Smooth muscle cell (in vitro differentiated cells): ENCODE data around the gene ALG9. TPM values are rescaled to one million over a fixed set of nuclear protein-coding genes. Genes with fewer than 3 reads are reported as not detected.

Source experiments
- DNase-seq: peaks from one replicate; lab custom pipeline; 2025; ENCODE audit not compliant: unreplicated experiment; lab: John Stamatoyannopoulos, UW
- H2AFZ ChIP-seq: fragments of 200-600 bp; sonication (generic); 2 replicates; pipeline ENCODE4 v1.6.0; 2016; ENCODE audit warnings: antibody characterized with exemption, low read depth, mild to moderate bottlenecking
- H3F3A ChIP-seq: fragments of 200-600 bp; sonication (generic); 2 replicates; pipeline ENCODE4 v1.6.0; 2017; ENCODE audit warnings: antibody characterized with exemption, low read depth
- H3K27ac ChIP-seq: fragments of 200-600 bp; sonication (generic); 2 replicates; pipeline ENCODE4 v1.5.1; 2016; ENCODE audit warnings: low read depth, mild to moderate bottlenecking
- H3K27me3 ChIP-seq: fragments of 200-600 bp; sonication (generic); 2 replicates; pipeline ENCODE4 v1.6.1; 2016; ENCODE audit warnings: low read depth, mild to moderate bottlenecking
- H3K36me3 ChIP-seq: fragments of 200-600 bp; sonication (generic); 2 replicates; pipeline ENCODE4 v1.5.1; 2016; ENCODE audit warnings: low read depth
- H3K4me1 ChIP-seq: fragments of 200-600 bp; sonication (generic); 2 replicates; pipeline ENCODE4 v1.5.1; 2016; ENCODE audit warnings: low read depth
- H3K4me2 ChIP-seq: fragments of 200-600 bp; sonication (generic); 2 replicates; pipeline ENCODE4 v1.6.0; 2016; ENCODE audit warnings: mild to moderate bottlenecking
- H3K4me3 ChIP-seq: fragments of 200-600 bp; sonication (generic); 2 replicates; pipeline ENCODE4 v1.5.1; 2016; ENCODE audit warnings: mild to moderate bottlenecking
- H3K79me2 ChIP-seq: fragments of 200-600 bp; sonication (generic); 2 replicates; pipeline ENCODE4 v1.6.0; 2016; ENCODE audit warnings: low read depth, mild to moderate bottlenecking
- H3K9ac ChIP-seq: fragments of 200-600 bp; sonication (generic); 2 replicates; pipeline ENCODE4 v1.6.0; 2016; ENCODE audit warnings: low read depth
- H3K9me3 ChIP-seq: fragments of 200-600 bp; sonication (generic); replicated peaks from 2 replicates; pipeline ENCODE4 v1.5.1; 2016; ENCODE audit warnings: low read depth
- H4K20me1 ChIP-seq: fragments of 200-600 bp; sonication (generic); 2 replicates; pipeline ENCODE4 v1.6.0; 2016; ENCODE audit warnings: low read depth
- WGBS: methylation state at CpG from one replicate; pipeline ENCODE4 v1.1.7; 2016; ENCODE audit warnings: low lambda C conversion rate; 5-methylcytosine and 5-hydroxymethylcytosine counted together
- polyA plus RNA-seq: library from polyadenylated mRNA; unstranded; fragments of >200 nt; fragmentation: Nextera tagmentation; extraction: Ambion mirVana; gene quantifications from 2 replicates; pipeline ENCODE4 v1.2.1, GENCODE V29; 2016
- total RNA-seq: library from RNA; depleted of rRNA; stranded (reverse); fragments of >200 nt; gene quantifications from 2 replicates; pipeline ENCODE4 v1.2.3, GENCODE V29; 2014
- TF ChIP-seq, protein P1 (sequence below): fragments of 200-600 bp; sonication (generic); IDR thresholded peaks from 2 replicates; pipeline ENCODE4 v1.5.1; 2017; ENCODE audit warnings: borderline replicate concordance, mild to moderate bottlenecking, antibody characterized with exemption; ENCODE audit not compliant: insufficient read depth, poor library complexity, severe bottlenecking

The ALG9 gene
- total and polyA plus RNA-seq, 2 experiments from 2014 or later = 70.5 to 116 TPM

DNA sequence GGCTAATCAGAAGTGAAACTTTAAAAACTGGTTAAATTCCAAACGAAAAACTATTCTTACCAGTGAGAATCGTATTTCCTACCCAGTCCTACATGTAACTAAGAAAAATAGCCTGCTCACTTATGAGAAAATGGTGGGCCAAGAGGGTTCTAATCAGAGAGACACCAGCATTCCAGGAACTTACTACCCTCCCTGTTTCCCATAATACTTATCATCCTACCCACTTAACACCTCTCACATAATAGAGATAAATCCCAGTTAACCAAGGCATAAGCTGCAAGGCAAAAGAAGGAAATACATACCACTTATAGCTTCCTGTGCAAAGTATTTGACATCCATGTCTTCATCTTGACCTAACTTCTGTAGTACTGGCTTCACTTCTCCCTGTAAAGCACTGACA is 129.6 kb downstream of the ALG9 start:
- Histone ChIP-seq H4K20me1 (peaks cover 10% of the 10 kb centered on the region), H3K9me3 (no peaks in the 10 kb centered on the region), H3K4me3 (no peak overlapping the region), H3F3A (peaks cover 10% of the 10 kb centered on the region), H3K27me3 (no peaks in the 10 kb centered on the region), H3K9ac (no peak overlapping the region), H3K27ac (no peak overlapping the region), H3K79me2 (no peaks in the 10 kb centered on the region), H2AFZ (no peak overlapping the region), H3K36me3 (peaks cover 12% of the 10 kb centered on the region), H3K4me1 (peaks cover 5% of the 10 kb centered on the region), H3K4me2 (no peak overlapping the region)
- DNase-seq = no peak
- 94% methylated on average over 2 of the region's 2 CpGs for WGBS
- TF ChIP-seq, protein P1, sequence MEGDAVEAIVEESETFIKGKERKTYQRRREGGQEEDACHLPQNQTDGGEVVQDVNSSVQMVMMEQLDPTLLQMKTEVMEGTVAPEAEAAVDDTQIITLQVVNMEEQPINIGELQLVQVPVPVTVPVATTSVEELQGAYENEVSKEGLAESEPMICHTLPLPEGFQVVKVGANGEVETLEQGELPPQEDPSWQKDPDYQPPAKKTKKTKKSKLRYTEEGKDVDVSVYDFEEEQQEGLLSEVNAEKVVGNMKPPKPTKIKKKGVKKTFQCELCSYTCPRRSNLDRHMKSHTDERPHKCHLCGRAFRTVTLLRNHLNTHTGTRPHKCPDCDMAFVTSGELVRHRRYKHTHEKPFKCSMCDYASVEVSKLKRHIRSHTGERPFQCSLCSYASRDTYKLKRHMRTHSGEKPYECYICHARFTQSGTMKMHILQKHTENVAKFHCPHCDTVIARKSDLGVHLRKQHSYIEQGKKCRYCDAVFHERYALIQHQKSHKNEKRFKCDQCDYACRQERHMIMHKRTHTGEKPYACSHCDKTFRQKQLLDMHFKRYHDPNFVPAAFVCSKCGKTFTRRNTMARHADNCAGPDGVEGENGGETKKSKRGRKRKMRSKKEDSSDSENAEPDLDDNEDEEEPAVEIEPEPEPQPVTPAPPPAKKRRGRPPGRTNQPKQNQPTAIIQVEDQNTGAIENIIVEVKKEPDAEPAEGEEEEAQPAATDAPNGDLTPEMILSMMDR = no peak

DNA sequence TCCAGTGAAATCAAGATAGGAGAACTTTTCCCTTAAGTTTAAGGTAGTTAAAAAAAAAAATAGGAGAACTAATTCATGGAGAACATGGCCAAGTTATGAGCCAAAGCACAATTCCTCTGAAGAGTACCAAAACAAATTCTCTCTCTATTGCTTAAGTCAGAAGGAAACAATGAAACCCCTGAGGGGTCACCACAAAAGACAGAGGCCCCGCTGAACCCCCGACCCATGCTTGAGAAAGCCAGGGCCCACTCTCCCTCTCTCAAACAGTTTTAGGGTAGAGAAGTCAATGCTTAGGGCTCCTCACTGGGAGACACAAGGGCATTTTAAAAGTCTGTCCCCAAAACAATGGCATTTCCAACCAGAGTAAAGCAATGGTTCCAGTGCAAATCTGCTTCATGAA is 132.1 kb downstream of the ALG9 start:
- Histone ChIP-seq H4K20me1 (no peaks in the 10 kb centered on the region), H3K4me2 (no peak overlapping the region), H3K27me3 (no peaks in the 10 kb centered on the region), H2AFZ (no peak overlapping the region), H3K9me3 (no peaks in the 10 kb centered on the region), H3K4me1 (peaks cover 4% of the 10 kb centered on the region), H3K79me2 (no peaks in the 10 kb centered on the region), H3K27ac (no peak overlapping the region), H3F3A (peaks cover 4% of the 10 kb centered on the region), H3K4me3 (no peak overlapping the region), H3K9ac (no peak overlapping the region), H3K36me3 (peaks cover 12% of the 10 kb centered on the region)
- TF ChIP-seq, protein P1 = no peak
- 94% methylated on average over 2 of the region's 2 CpGs for WGBS
- DNase-seq = no peak

DNA sequence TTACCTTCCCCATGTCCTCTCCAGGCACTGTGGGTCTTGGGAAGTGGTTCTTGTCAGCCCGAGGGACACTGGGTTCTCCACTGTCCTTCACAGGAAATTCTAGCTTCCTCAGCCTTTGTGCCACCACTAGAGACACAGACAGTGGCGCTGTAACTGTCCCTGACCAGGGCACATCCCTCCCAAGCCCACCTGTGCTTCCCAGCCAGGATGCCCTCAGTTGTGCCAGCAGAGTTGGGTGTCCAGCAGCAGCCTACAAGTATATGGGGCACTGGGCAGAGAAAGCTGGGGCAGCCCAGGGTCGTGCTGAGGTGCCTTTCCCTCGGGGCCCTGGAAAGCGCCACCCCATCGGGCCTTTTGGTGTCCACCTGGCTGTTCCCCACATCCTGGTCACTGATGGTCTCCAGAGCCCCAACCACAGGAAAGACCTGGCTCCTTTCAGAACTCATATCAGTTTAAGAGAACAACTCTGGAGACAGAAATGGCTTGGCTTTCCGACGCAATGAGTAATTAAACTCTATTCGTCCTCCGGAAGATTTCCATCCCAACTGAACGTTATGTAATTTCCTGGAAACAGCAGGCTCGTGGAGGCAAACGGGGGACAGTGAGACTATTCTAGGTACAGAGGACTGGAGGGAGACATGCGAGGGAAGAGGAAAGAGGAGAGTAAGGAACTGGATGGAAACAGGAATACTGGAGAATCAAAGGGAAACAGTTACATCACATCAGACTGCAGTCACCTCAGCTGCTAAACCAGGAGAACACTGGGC is 133.8 kb downstream of the ALG9 start:
- Histone ChIP-seq H3K36me3 (peaks cover 8% of the 10 kb centered on the region), H3K4me3 (no peak overlapping the region), H3K4me1 (peaks cover 13% of the 10 kb centered on the region), H2AFZ (no peak overlapping the region), H3K79me2 (no peaks in the 10 kb centered on the region), H3K9me3 (no peaks in the 10 kb centered on the region), H3F3A (peaks cover 4% of the 10 kb centered on the region), H3K4me2 (no peak overlapping the region), H4K20me1 (no peaks in the 10 kb centered on the region), H3K27me3 (no peaks in the 10 kb centered on the region), H3K27ac (peak overlapping the region; percentile 95), H3K9ac (no peak overlapping the region)
- 75% methylated on average over 14 of the region's 14 CpGs for WGBS
- TF ChIP-seq, protein P1 = no peak
- no peak for DNase-seq
